Activated B cell treated with CpG ODN at 0.5 μM for 24 hours (primary cell): ENCODE measurements around the gene PDE6H. TPM values are rescaled to one million over a fixed set of nuclear protein-coding genes. Genes with fewer than 3 reads are reported as not detected.
A peak's percentile ranks its signal among the peaks of the same experiment; 100 is the strongest.

ENCODE experiments used
- ATAC-seq: fragments of 200-7000 bp; cut with Tn5 transposase; one replicate; pipeline ENCODE4 v1.10.0; 2021; ENCODE audit warnings: low read depth, mild to moderate bottlenecking, moderate library complexity
- CTCF ChIA-PET: fragments of 350-600 bp; sonication (Branson Sonifier 250); formaldehyde crosslinking; loops from one replicate; lab custom pipeline; 2021; ENCODE audit warnings: antibody characterized with exemption; lab: Charles Lee
- POLR2A ChIA-PET: fragments of 350-600 bp; sonication (Branson Sonifier 250); formaldehyde crosslinking; loops from one replicate; lab custom pipeline; 2021; ENCODE audit warnings: antibody characterized with exemption; lab: Charles Lee
- DNase-seq: peaks from one replicate; pipeline ENCODE4 v3.0.0; 2022
- H3K27ac Mint-ChIP-seq: one replicate; pipeline ENCODE4 v1.8.0; 2020; ENCODE audit warnings: mixed read lengths
- H3K27me3 Mint-ChIP-seq: one replicate; pipeline ENCODE4 v1.8.0; 2021; ENCODE audit warnings: mixed read lengths
- H3K36me3 Mint-ChIP-seq: one replicate; pipeline ENCODE4 v1.8.0; 2021; ENCODE audit warnings: low read depth, mixed read lengths
- H3K4me1 Mint-ChIP-seq: one replicate; pipeline ENCODE4 v1.8.0; 2021; ENCODE audit warnings: mixed read lengths
- H3K4me3 Mint-ChIP-seq: one replicate; pipeline ENCODE4 v1.8.0; 2020; ENCODE audit warnings: mild to moderate bottlenecking, mixed read lengths
- H3K9me3 Mint-ChIP-seq: one replicate; pipeline ENCODE4 v1.8.0; 2020; ENCODE audit warnings: mixed read lengths
- CTCF ChIP-seq: fragments of 200-600 bp; IDR thresholded peaks from one replicate; pipeline ENCODE4 v1.8.0; 2022; ENCODE audit warnings: antibody characterized with exemption, mild to moderate bottlenecking
- intact Hi-C: fragments of 100-400 bp; cut with micrococcal nuclease; formaldehyde crosslinking; loops from one replicate; pipeline ENCODE4 v1.15.1; 2024
- total RNA-seq: library from RNA; stranded (reverse); gene quantifications from 2 replicates; pipeline ENCODE4 v1.2.3, GENCODE V29; 2022

PDE6H gene
- total RNA-seq, 1 donor from 2014 or later = not detected

GRCh38 chr12:14936224-14936861, 36.5 kb upstream of the PDE6H start:
- Mint-ChIP-seq H3K27ac (no peak overlapping the region), H3K4me1 (peaks cover 34% of the 10 kb centered on the region), H3K27me3 (no peaks in the 10 kb centered on the region), H3K9me3 (peaks cover 2% of the 10 kb centered on the region), H3K36me3 (peaks cover 87% of the 10 kb centered on the region), H3K4me3 (no peak overlapping the region)
- CTCF ChIA-PET = interaction anchor here (0.6 to 4.2 kb wide), 4 partner anchors 12 to 88 kb away, joined by 3 to 31 read pairs (median 4); no protein-coding TSS in a partner anchor
- POLR2A ChIA-PET = interaction anchor here (0.6 to 1.2 kb wide), 5 partner anchors 12 to 59 kb away, joined by 3 to 4 read pairs (median 3); no protein-coding TSS in a partner anchor
- intact Hi-C loops = no loop called here
- ATAC-seq (no peak), DNase-seq (no peak)
- no peak for TF ChIP-seq CTCF

- intact Hi-C loops = loop anchor here (1.0 kb wide), 2 partner anchors 58 to 92 kb away; no protein-coding TSS in a partner anchor
- Mint-ChIP-seq H3K36me3 (peaks cover 86% of the 10 kb centered on the region), H3K27me3 (no peaks in the 10 kb centered on the region), H3K4me1 (peaks cover 34% of the 10 kb centered on the region), H3K9me3 (peaks cover 2% of the 10 kb centered on the region), H3K27ac (peak overlapping the region; percentile 44), H3K4me3 (no peak overlapping the region)
- ChIA-PET CTCF (interaction anchor here (1.1 to 4.2 kb wide), 3 partner anchors 11 to 60 kb away, joined by 3 to 31 read pairs (median 4); no protein-coding TSS in a partner anchor), POLR2A (interaction anchor here (1.2 to 3.6 kb wide), 3 partner anchors 11 to 58 kb away, joined by 3 to 43 read pairs (median 3); no protein-coding TSS in a partner anchor)
- TF ChIP-seq CTCF = no peak
- DNase-seq = no peak
- ATAC-seq = no peak
Measured at GRCh38 chr12:14937014-14937413, 35.8 kb upstream of the PDE6H start.

GRCh38 chr12:14937689-14938088, 35.2 kb upstream of the PDE6H start:
- Mint-ChIP-seq H3K4me1 (peaks cover 37% of the 10 kb centered on the region), H3K27me3 (no peaks in the 10 kb centered on the region), H3K27ac (peak overlapping the region; percentile 91), H3K9me3 (peaks cover 2% of the 10 kb centered on the region), H3K36me3 (peaks cover 86% of the 10 kb centered on the region), H3K4me3 (no peak overlapping the region)
- intact Hi-C loops = loop anchor here (1.0 to 2.0 kb wide), 3 partner anchors 15 to 92 kb away; no protein-coding TSS in a partner anchor
- CTCF ChIA-PET = interaction anchor here (0.7 to 4.2 kb wide), 6 partner anchors 11 to 91 kb away, joined by 3 to 31 read pairs (median 4); no protein-coding TSS in a partner anchor
- no peak for TF ChIP-seq CTCF
- POLR2A ChIA-PET = interaction anchor here (1.2 to 4.2 kb wide), 4 partner anchors 11 to 57 kb away, joined by 3 to 49 read pairs (median 23); partner anchors contain the start of gene ARHGDIB
- ATAC-seq (peak; percentile 41), DNase-seq (no peak)

- CTCF ChIA-PET = interaction anchor here (0.7 to 4.2 kb wide), 4 partner anchors 17 to 92 kb away, joined by 3 to 31 read pairs (median 4); no protein-coding TSS in a partner anchor
- H3K4me1 Mint-ChIP-seq = peaks cover 37% of the 10 kb centered on the region
- TF ChIP-seq CTCF = no peak
- H3K4me3 Mint-ChIP-seq = no peak within 1 kb of the TSS
- H3K27ac Mint-ChIP-seq = peak within 1 kb of the TSS; percentile 91
- peaks cover 84% of the 10 kb centered on the region for H3K36me3 Mint-ChIP-seq
- DNase-seq (no peak), ATAC-seq (no peak)
- intact Hi-C loops = loop anchor here (2.0 kb wide), 1 partner anchor 14 kb away; no protein-coding TSS in a partner anchor
- H3K9me3 Mint-ChIP-seq = peaks cover 2% of the 10 kb centered on the region
- H3K27me3 Mint-ChIP-seq = no peaks in the 10 kb centered on the region
- POLR2A ChIA-PET = interaction anchor here (0.6 to 4.2 kb wide), 3 partner anchors 10 to 43 kb away, joined by 3 to 49 read pairs (median 43); partner anchors contain the start of gene ARHGDIB
Measured at GRCh38 chr12:14938301-14938700, 34.5 kb upstream of the PDE6H start, which contains the start of gene ERP27. TSS of gene ERP27 (minus strand) at chr12:14938537. CDS start at chr12:14938508, 29 bp downstream.

GRCh38 chr12:14941369-14941768, 31.5 kb upstream of the PDE6H start:
- Mint-ChIP-seq H3K27me3 (no peaks in the 10 kb centered on the region), H3K4me1 (peaks cover 46% of the 10 kb centered on the region), H3K27ac (no peak overlapping the region), H3K36me3 (peaks cover 86% of the 10 kb centered on the region), H3K4me3 (no peak overlapping the region), H3K9me3 (peaks cover 2% of the 10 kb centered on the region)
- ATAC-seq = no peak
- DNase-seq = no peak
- intact Hi-C loops = no loop called here
- ChIA-PET POLR2A (interaction anchor here (1.2 to 4.2 kb wide), 2 partner anchors 10 to 17 kb away, joined by 3 to 49 read pairs; partner anchors contain the start of gene ARHGDIB), CTCF (no interaction called here)
- no peak for TF ChIP-seq CTCF
